HT1080 (cell line): ENCODE results near the gene LRRC26. TPM values are rescaled to one million over a fixed set of nuclear protein-coding genes. Genes with fewer than 3 reads are reported as not detected.

Experiments used
- DNase-seq: peaks from one replicate; pipeline ENCODE4 v3.0.0-alpha.2; 2015; ENCODE audit warnings: low read depth
- polyA plus RNA-seq, 2 experiments: library from polyadenylated mRNA; depleted of rRNA; stranded (reverse); fragments of >200 nt; gene quantifications; 2 replicates each; pipeline ENCODE4 v1.2.3, GENCODE V29; 2015
- total RNA-seq: library from RNA; depleted of rRNA; stranded (reverse); fragments of >200 nt; shearing (Covaris generic); gene quantifications from 2 replicates; pipeline ENCODE4 v1.2.3, GENCODE V29; 2014; rRNA removed

Gene LRRC26
- total RNA-seq, result not detected in 2 replicates
- not detected in 2 replicates for polyA plus RNA-seq (2015; cell fraction: cytosol; rRNA removed)
- not detected in 2 replicates for polyA plus RNA-seq (2015; cell fraction: nucleus; rRNA removed)

DNA sequence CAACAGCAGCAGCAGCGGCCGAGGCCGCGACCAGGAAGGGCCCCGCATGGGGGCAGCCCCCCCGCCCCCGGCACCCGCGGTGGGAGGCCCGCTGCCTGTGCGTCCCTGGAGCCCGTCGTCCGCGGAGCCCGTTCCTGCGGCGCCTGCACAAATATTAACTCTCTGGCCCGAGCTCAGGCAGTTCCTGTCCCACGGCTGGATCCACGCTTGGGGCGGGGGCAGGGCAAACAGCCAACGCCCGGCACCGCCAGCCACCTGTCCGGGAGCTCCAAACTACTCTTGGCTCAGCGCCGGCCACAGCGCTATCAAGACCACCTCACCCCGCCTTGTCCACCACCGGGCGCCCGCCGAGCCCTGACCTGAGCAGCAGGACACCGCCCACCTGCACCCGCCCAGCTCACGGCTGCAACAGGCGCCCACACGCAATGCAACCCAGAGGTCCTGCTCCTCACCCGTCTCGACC lies at the start of gene LRRC26:
TSS of gene LRRC26 (minus strand) at position 156 of the 463 bp plus-strand sequence. CDS start at position 48, 108 bp downstream.
- no peak for DNase-seq

DNA sequence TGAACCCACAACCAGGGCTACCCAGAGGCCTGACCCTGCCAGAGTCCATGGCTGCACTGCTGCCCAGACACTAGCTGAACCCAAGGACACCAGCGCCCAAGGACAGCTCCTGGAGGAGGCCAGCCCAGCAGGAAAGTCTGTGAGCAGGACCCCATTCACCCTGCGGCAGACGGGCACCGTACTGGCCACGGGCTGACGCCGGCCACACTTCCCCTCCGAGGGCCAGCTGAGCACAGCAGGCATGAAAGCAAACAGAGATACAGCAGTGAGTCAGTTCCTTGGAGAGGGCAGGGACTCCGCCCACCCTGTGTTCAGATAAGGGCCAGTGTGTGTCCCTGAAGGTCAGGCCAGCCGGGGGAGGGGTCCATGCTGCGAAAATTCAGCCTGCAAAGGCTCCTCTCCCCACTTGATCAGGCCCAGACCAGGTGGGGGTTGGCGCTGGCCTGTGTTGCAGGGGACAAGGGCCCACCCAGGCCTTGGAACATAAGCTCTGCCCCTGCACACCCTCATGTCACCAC lies 49.0 kb upstream of the LRRC26 start:
- DNase-seq, result peak; percentile 43

DNA sequence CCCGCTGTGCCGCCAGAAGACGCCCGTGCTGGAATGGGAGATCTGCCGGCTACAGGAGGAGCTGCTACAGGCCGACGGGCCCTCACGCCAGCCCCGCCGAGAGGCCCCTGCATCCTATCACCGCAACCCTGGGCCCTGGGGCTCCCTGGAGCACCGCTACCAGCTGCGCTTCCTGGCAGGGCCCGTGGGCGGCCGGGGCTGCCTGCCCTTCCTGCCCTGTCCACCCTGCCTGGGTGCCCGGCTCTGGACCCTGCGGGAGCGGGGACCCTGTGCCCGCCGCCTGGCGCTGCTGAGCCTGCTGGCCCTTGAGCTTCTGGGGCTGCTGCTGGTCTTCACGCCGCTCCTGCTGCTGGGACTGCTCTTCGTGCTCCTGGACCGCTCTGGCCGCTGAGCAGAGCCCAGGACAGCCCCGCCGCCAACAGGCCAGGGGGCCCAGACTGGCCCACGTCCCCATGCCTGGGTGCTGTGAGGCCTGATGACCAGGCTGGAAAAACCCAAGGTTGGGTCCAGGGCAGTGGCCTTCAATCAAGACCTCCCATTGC lies 48.4 kb upstream of the LRRC26 start:
- DNase-seq, result no peak

- no peak for DNase-seq
These were observed 47.7 kb upstream of the LRRC26 start for GRCh38 chr9:137217276-137218211.

DNA sequence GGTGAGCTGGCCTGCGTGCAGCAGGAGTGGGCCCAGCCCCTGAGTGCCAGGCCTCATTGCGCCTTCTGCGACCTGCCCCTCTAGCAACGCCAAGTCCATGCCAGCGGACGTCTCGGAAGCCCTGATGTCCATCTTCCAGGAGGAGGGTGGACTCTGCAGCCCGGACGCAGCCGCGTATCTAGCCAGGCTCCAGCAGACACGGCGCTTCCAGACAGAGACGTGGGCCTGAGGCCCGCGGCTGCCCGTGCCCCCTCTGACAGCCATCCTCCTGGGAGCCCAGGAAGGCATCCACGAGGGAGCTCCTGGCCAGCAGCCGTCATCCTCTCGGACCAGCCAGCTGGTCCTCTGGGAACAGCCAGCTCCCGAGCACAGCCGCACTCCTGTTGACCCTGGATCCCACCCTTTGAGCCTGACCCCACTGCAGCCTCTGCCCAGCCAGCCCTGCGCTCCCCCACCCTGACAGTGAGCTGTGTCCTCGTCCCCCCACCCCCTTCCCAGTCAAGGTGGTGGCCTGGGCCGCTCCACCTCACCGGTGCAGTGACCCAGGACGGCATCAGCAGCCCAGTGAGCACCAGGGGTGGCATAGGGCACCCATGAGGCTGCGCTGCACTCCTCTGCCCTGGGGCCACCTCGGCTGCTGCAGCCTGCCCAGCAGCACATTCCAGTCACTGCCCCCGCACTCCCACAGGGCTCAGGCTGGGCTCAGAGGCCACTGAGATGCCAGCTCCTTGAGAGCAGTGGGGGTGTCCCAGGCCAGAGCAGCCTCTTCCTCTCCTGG lies 46.5 kb upstream of the LRRC26 start:
- no peak for DNase-seq

GRCh38 chr9:137215196-137215986 lies 45.5 kb upstream of the LRRC26 start:
- DNase-seq, result no peak

DNA sequence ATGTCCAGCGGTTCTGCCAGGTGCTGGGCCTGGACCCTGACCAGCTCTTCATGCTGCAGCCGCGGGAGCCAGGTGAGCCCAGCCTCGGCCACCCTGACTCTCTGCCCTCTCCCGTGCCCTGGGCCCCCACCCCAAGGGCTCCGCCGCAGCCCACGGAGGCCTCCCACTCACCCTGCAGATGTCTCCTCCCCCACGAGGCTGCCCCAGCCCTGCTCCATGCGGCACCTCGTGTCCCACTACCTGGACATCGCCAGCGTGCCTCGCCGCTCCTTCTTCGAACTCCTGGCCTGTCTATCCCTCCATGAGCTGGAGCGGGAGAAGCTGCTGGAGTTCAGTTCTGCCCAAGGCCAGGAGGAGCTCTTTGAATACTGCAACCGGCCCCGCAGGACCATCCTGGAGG lies 44.8 kb upstream of the LRRC26 start:
- no peak for DNase-seq

- no peak for DNase-seq
These were observed 43.6 kb upstream of the LRRC26 start for GRCh38 chr9:137213160-137214060.

GRCh38 chr9:137212520-137212919 lies 42.7 kb upstream of the LRRC26 start:
- DNase-seq, result no peak

DNA sequence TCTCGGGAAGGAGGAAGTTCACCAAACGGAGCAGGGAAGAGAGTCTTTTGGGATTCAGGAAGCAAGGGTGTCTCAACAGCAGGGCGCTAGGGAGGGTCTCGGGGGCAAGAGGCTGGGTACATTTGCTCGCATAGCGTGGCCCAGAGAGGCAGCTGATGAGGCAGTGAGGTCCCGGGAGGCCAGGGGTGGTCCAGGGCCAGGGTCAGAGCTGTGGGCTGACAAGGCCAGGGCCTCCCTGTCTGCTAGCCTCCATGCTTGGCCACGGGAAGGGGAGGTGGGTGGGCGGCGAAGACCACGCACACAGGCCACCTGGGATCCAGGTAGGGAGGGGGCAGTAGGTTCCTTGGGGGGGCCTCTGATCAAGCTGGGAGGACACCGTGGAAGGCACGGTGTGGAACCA lies 41.7 kb upstream of the LRRC26 start:
- no peak for DNase-seq

DNA sequence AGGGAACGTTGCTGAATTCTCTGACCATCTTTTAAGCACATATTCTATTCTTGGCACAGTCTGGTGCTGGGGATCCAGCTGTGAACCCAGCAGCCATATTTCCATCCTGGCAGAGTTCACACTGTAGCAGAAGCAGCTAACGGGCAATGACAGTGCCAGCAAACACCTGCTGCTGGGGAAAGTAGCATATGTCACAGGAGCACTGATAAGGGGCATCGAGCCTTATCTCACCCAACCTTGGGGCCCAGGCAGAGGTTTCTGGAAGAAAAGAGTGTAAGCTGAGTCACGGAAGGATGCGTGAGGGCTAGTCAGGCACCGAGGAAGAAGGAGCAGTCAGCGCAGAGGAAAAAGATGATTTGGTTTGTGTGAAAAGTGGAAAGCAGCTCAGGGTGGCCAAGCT lies 36.8 kb upstream of the LRRC26 start:
- no peak for DNase-seq

GRCh38 chr9:137205126-137206069 lies 35.5 kb upstream of the LRRC26 start, which contains the start of the genes NDOR1 and TMEM203:
NDOR1 (plus strand) TSS chr9:137205700; CDS start chr9:137205778, 78 bp downstream.
TMEM203 (minus strand) TSS chr9:137205648; CDS start chr9:137205414, 234 bp downstream.
- DNase-seq, result peak; percentile 77

GRCh38 chr9:137204731-137205125 lies 34.9 kb upstream of the LRRC26 start:
- DNase-seq, result no peak

GRCh38 chr9:137202966-137203365 lies 33.1 kb upstream of the LRRC26 start:
- DNase-seq, result no peak

DNA sequence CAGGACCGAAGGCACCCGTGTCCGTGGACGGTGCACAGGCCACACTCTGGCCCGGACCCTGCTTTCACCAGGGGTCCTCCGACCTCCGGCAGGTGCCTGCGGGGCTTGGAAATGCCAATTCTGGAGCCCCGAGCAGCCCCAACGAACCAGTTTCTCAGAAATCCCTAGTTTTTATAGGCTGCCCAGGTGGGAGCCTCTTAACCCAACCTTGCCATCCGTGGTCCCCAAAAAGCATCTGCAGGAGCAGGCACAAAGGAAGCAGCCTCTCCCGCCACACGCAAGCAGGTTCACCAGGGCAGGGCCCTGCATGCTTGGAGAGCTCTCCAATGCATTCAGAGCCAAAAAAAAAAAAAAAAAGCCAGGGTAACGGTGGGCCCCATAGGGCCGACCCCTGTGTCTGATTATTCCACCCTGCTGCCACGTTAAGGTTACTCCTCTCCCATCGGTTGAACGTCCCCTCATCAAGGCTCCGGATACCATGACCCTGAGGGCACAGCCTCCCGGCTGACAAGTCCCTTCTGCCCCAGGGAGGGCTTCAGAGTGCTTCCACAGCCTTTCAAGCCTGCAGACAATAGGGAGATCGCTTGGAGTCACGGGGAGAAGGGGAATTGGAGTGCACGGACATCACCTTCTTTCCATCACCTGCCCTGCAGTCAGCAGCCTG lies 31.5 kb upstream of the LRRC26 start:
- DNase-seq, result no peak

DNA sequence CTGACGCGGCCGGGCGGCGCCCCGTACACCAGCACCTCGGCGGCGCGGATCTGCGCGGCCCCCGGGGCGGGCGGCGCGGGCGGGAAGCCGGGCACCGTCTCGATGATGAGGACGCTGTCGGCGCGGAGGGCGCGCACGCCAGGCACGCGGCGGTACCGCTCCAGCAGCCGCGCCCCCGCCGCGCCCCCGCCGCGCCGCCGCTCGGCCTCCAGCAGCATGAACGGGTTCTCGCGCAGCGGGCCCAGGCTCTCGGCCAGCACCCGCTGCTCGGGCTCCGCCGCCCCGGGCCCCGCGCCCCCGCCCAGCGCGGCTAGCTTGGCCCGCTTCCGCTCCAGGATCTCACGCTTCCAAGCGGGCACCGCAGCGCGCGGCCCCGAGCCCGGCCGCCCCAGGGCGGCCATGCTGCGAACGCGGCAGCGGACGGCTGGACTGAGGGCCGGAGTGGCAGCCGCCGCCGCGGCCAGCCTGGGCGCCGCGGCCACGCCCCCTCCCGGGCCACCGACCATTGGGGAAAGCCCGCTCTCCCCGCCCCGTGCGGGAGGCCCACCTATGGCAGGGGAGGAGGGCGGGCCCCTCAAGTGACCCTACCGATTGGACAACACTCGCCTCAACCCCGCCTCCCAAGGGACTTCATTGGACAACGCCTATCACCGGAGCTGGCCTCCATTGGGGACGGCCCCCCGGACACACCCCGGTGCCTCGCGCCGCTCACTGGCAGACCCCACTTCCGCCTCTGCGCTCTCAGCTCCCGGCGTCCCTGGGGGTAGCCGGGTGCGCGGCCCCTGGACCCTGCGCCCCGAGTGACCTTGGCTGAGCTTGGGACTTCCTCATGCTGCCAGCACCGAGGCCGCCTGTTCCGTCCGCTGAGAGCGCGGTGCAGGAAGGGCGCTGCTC lies 30.7 kb upstream of the LRRC26 start, which contains the start of gene TPRN:
TSS of gene TPRN (minus strand) at position 431 of the 894 bp plus-strand sequence. CDS start at position 401, 30 bp downstream.
- DNase-seq, result peak; percentile 99
